HEK293 (cell line): ENCODE measurements around the gene CDH1.

Source experiments
- CTCF ChIP-seq: fragments of 450-650 bp; formaldehyde crosslinking; IDR thresholded peaks from 2 replicates; pipeline ENCODE4 v1.5.1; 2016; ENCODE audit warnings: missing biosample characterization, missing genetic modification characterization
- GLI4 ChIP-seq: fragments of 450-650 bp; formaldehyde crosslinking; IDR thresholded peaks from 2 replicates; pipeline ENCODE4 v1.5.1; 2016; ENCODE audit warnings: missing biosample characterization, missing genetic modification characterization
- KLF1 ChIP-seq: fragments of 450-650 bp; formaldehyde crosslinking; IDR thresholded peaks from 2 replicates; pipeline ENCODE4 v1.5.1; 2016; ENCODE audit warnings: missing biosample characterization, missing genetic modification characterization
- SALL2 ChIP-seq: fragments of 450-650 bp; formaldehyde crosslinking; IDR thresholded peaks from 2 replicates; pipeline ENCODE4 v1.5.0; 2017; ENCODE audit warnings: missing biosample characterization, mild to moderate bottlenecking, missing genetic modification characterization, borderline replicate concordance
- ZNF629 ChIP-seq: fragments of 450-650 bp; formaldehyde crosslinking; IDR thresholded peaks from 2 replicates; pipeline ENCODE4 v1.5.1; 2017; ENCODE audit warnings: missing biosample characterization, missing genetic modification characterization
- ZNF645 ChIP-seq: fragments of 450-650 bp; formaldehyde crosslinking; IDR thresholded peaks from 2 replicates; pipeline ENCODE4; 2016; ENCODE audit warnings: missing biosample characterization, missing genetic modification characterization
- ZNF777 ChIP-seq: fragments of 450-650 bp; formaldehyde crosslinking; IDR thresholded peaks from 2 replicates; pipeline ENCODE4 v1.5.1; 2017; ENCODE audit warnings: missing biosample characterization, missing genetic modification characterization, borderline replicate concordance

GRCh38 chr16:68717684-68718083 lies 19.4 kb upstream of the CDH1 start:
- TF ChIP-seq CTCF (no peak), KLF1 (tag by site-specific recombination) (no peak), GLI4 (tag by site-specific recombination) (no peak), ZNF629 (tag by site-specific recombination) (no peak), ZNF777 (no peak), ZNF645 (tag by site-specific recombination) (no peak), SALL2 (tag by site-specific recombination) (no peak)
